ENCODE results near the gene FAM184A. TPM values are rescaled to one million over a fixed set of nuclear protein-coding genes. Genes with fewer than 3 reads are reported as not detected.

The FAM184A gene
- polyA plus RNA-seq, 1 experiment, result not detected

DNA sequence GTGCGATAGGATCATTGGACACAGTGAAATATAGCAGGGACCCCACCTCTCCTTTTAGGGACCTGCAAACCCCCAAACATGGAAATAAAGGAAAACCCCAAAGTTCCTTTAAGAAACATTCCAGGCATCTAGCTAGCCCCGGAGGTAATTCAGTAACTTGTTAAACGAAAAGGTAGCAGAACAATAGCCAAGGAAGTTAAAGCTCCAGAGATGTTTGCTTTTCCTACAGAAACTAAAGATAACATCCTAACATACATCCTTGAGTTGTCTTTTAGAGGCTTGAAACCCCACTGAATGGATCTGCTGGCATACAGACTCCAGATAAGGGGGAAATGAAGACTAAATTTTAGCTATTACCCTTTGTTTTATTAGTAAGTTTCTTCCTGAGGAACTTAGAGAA is 51.0 kb downstream of the FAM184A start:
- H3K27me3 ChIP-seq (ENCODE audit: control insufficient read depth, insufficient read depth, low read length), result no peaks in the 10 kb centered on the region
- TF ChIP-seq, protein P1, sequence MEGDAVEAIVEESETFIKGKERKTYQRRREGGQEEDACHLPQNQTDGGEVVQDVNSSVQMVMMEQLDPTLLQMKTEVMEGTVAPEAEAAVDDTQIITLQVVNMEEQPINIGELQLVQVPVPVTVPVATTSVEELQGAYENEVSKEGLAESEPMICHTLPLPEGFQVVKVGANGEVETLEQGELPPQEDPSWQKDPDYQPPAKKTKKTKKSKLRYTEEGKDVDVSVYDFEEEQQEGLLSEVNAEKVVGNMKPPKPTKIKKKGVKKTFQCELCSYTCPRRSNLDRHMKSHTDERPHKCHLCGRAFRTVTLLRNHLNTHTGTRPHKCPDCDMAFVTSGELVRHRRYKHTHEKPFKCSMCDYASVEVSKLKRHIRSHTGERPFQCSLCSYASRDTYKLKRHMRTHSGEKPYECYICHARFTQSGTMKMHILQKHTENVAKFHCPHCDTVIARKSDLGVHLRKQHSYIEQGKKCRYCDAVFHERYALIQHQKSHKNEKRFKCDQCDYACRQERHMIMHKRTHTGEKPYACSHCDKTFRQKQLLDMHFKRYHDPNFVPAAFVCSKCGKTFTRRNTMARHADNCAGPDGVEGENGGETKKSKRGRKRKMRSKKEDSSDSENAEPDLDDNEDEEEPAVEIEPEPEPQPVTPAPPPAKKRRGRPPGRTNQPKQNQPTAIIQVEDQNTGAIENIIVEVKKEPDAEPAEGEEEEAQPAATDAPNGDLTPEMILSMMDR (IDR thresholded peaks at IDR 0.05; ENCODE audit: insufficient read depth, low read depth, low read length), result no peak
- no peaks in the 10 kb centered on the region for H3K36me3 ChIP-seq (ENCODE audit: control insufficient read depth, insufficient read depth, low read length)
- no peak overlapping the region for H3K4me3 ChIP-seq (ENCODE audit: low read depth, low read length)
- DNase-seq (ENCODE audit: low read depth), result no peak
- CTCF ChIA-PET, result interaction anchor here (0.7 kb wide), 1 partner anchor 110 kb away, joined by 3 read pairs; no protein-coding TSS in a partner anchor
- POLR2A ChIA-PET, result no interaction called here

DNA sequence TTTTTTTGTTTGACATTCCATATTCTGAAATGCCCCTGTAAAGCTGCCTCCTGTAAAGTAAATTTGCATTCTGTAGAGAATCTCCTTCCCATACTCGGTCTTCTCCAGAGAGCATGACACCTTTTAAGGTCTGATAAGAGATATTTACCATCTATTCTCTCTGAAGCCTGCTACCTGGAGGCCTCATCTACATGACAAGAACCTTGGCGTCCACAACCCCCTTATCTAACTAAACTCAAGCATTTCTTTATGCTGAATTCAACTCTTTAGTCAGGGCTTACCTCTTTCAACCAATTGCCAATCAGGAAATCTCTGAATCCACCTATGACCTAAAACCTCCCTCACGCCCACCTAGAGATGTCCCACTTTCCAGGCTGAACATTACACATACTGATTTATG is 51.6 kb downstream of the FAM184A start:
- POLR2A ChIA-PET, result no interaction called here
- Histone ChIP-seq H3K27me3 (ENCODE audit: control insufficient read depth, insufficient read depth, low read length) (no peaks in the 10 kb centered on the region), H3K4me3 (ENCODE audit: low read depth, low read length) (no peak overlapping the region), H3K36me3 (ENCODE audit: control insufficient read depth, insufficient read depth, low read length) (no peaks in the 10 kb centered on the region)
- CTCF ChIA-PET, result no interaction called here
- DNase-seq (ENCODE audit: low read depth), result no peak
- TF ChIP-seq, protein P1 (IDR thresholded peaks at IDR 0.05; ENCODE audit: insufficient read depth, low read depth, low read length), result no peak

DNA sequence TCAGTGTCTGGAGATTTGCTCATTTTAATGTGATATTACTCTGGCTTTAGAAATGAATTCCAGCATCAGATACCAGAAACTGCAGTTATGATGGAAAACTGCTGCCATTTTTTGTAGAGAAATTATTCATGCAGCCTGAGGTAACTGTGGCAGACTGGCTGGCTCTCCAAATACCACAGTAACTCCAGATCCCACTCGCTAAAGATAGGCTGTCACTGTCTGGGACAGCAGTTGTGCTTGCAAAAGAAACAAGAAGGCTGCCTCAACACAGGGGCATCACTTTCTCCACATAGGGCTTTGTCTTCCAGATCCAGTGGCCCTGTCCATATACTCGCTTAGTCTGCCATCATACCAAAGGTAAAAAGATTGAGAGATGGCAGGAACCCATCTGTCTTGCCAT is 52.7 kb downstream of the FAM184A start:
- Histone ChIP-seq H3K4me3 (ENCODE audit: low read depth, low read length) (no peak overlapping the region), H3K36me3 (ENCODE audit: control insufficient read depth, insufficient read depth, low read length) (no peaks in the 10 kb centered on the region), H3K27me3 (ENCODE audit: control insufficient read depth, insufficient read depth, low read length) (no peaks in the 10 kb centered on the region)
- DNase-seq (ENCODE audit: low read depth), result no peak
- ChIA-PET POLR2A (interaction anchor here (0.6 kb wide), 1 partner anchor 1430 kb away, joined by 5 read pairs; no protein-coding TSS in a partner anchor), CTCF (interaction anchor here (0.6 kb wide), 1 partner anchor 11 kb away, joined by 3 read pairs; no protein-coding TSS in a partner anchor)
- TF ChIP-seq, protein P1 (IDR thresholded peaks at IDR 0.05; ENCODE audit: insufficient read depth, low read depth, low read length), result no peak

DNA sequence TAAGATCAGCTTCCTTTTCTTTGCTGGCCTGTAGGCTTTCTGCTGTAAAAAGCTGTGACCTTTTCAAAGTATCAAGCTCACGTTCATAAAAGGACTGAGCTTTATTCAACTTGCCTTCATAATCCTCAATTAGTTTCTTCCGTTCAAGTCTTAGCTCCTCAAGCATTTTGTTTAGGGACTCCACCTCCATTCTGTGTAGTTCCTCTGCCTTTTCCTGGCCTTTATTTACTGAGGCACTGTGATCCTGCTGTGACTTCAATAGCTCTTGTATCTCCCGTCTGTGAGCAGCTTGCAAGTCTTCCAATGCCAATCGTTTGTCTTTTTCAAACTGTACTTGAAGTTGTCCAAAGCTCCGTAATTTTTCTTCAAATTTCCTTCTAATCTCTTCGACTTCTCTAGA is 54.4 kb downstream of the FAM184A start:
- H3K4me3 ChIP-seq (ENCODE audit: low read depth, low read length), result no peak overlapping the region
- ChIA-PET CTCF (interaction anchor here (1.5 kb wide), 1 partner anchor 54 kb away, joined by 4 read pairs; no protein-coding TSS in a partner anchor), POLR2A (interaction anchor here (0.7 kb wide), 1 partner anchor 33 kb away, joined by 3 read pairs; no protein-coding TSS in a partner anchor)
- H3K36me3 ChIP-seq (ENCODE audit: control insufficient read depth, insufficient read depth, low read length), result no peaks in the 10 kb centered on the region
- DNase-seq (ENCODE audit: low read depth), result no peak
- TF ChIP-seq, protein P1 (IDR thresholded peaks at IDR 0.05; ENCODE audit: insufficient read depth, low read depth, low read length), result no peak
- H3K27me3 ChIP-seq (ENCODE audit: control insufficient read depth, insufficient read depth, low read length), result no peaks in the 10 kb centered on the region

DNA sequence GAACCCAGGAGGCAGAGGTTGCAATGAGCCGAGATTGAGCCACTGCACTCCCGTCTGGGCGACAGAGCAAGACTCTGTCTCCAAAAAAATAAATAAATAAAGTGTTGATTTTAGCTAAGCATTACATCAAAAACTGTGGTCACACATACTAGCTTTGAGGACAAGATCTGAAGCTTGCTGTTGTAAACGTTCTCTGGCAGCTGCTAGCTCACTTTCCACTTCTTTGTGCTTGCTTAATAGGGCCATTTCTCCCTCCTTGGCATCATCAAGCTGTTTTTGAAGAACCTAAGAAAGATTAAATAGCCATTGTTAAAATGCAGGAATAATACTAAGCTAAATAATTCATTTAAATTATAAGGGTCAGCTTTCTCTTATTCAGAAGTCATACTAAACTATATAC is 55.7 kb downstream of the FAM184A start:
- CTCF ChIA-PET, result interaction anchor here (1.5 kb wide), 1 partner anchor 53 kb away, joined by 4 read pairs; no protein-coding TSS in a partner anchor
- TF ChIP-seq, protein P1 (IDR thresholded peaks at IDR 0.05; ENCODE audit: insufficient read depth, low read depth, low read length), result no peak
- no peaks in the 10 kb centered on the region for H3K27me3 ChIP-seq (ENCODE audit: control insufficient read depth, insufficient read depth, low read length)

More for the DNA sequence above, 55.7 kb downstream of the FAM184A start:
- Histone ChIP-seq H3K4me3 (ENCODE audit: low read depth, low read length) (no peak overlapping the region), H3K36me3 (ENCODE audit: control insufficient read depth, insufficient read depth, low read length) (no peaks in the 10 kb centered on the region)
- DNase-seq (ENCODE audit: low read depth), result no peak
- POLR2A ChIA-PET, result no interaction called here
